ENCODE measurements around the gene ENPP3.

GRCh38 chr6:131693384-131693783 lies 56.3 kb downstream of the ENPP3 start:
- TF ChIP-seq NR2C1 (IDR thresholded peaks at IDR 0.05) (no peak), NR2C1 (tag; IDR thresholded peaks at IDR 0.05) (no peak), CTCF (IDR thresholded peaks at IDR 0.05 in 2 of 3, conservative IDR thresholded peaks at IDR 0.05 in 1 of 3; ENCODE audit: insufficient read depth in 2 of 3, low read depth in 1 of 3, low read length in 3 of 3) (no peak), ZBTB11 (CRISPR knock-in tag; IDR thresholded peaks at IDR 0.05) (no peak), HIVEP1 (CRISPR knock-in tag; IDR thresholded peaks at IDR 0.05) (no peak), ELF1 (tag; IDR thresholded peaks at IDR 0.05) (no peak), KDM4B (IDR thresholded peaks at IDR 0.05; ENCODE audit: borderline replicate concordance in 2 of 2, low read depth in 1 of 2) (no peak), SIN3A (IDR thresholded peaks at IDR 0.05; ENCODE audit: borderline replicate concordance in 2 of 2, control insufficient read depth in 1 of 2, low read depth in 2 of 2, low read length in 2 of 2) (no peak), CREB1 (IDR thresholded peaks at IDR 0.05) (no peak), CREB1 (CRISPR knock-in tag; IDR thresholded peaks at IDR 0.05) (no peak), CHD7 (IDR thresholded peaks at IDR 0.05; ENCODE audit: low read depth, low read length) (no peak), CHD2 (IDR thresholded peaks at IDR 0.05; ENCODE audit: low read depth, low read length) (no peak), CHAMP1 (IDR thresholded peaks at IDR 0.05) (no peak), NFYB (IDR thresholded peaks at IDR 0.05; ENCODE audit: extremely low read depth, insufficient read length) (no peak), ZBTB2 (IDR thresholded peaks at IDR 0.05) (no peak), ZSCAN29 (IDR thresholded peaks at IDR 0.05) (no peak)
